Ovary (tissue), 3 donors: ENCODE results near the gene CAMTA1.

Experiments
- CTCF ChIP-seq, 3 donors: fragments of 450-650 bp in 2 of 3; fragments of 200-600 bp in 1 of 3; IDR thresholded peaks; one replicate each; pipeline versions ENCODE4 v1.5.1 to v1.8.0; 2016 to 2022; ENCODE audit warnings: antibody characterized with exemption in 3 of 3, mild to moderate bottlenecking in 1 of 3
- EP300 ChIP-seq: sonication (generic); formaldehyde crosslinking; IDR thresholded peaks from one replicate; pipeline ENCODE4 v1.6.1; 2017; ENCODE audit warnings: antibody characterized with exemption
- POLR2A ChIP-seq: fragments of 450-650 bp; IDR thresholded peaks from one replicate; pipeline ENCODE4 v1.6.1; 2017; ENCODE audit warnings: antibody characterized with exemption, mild to moderate bottlenecking, moderate library complexity
- donor health status: DM: no; HTN: no; CAD: no.

DNA sequence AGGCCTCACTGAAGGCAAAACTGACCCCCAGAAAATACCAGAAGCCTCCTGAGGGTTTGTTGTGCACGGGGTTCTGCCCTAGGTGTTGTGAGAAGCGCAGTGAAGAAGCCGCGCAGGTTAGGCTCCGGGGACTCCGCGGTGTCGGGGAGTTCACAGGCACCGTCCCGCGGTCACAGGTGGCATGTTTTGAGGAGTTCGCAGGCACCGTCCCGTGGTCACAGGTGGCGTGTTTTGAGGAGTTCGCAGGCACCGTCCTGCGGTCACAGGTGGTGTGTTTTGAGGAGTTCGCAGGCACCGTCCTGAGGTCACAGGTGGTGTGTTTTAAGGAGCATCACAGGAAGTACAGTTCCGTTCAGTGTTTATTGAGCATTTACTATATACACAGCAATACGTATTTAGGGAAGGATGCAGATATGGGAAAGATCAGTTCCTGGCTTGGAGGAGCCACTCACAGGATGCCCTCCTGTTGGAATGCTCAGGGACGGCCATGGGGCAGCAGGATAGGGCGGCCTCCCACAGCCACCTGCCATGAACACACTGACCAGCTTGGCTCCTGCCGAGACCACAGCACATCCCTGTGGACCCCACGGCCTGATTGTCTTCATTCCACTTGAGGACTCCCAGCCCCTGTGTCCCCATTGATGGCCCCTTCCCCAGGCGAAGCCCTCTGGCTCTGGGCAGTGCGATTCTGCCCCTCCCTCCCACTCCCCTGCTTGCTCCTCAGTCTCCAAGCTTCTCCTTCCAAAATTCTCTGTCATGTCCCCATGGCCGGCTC, 899.8 kb downstream of the CAMTA1 start:
- TF ChIP-seq CTCF (IDR thresholded peaks at IDR 0.05) (no peak), EP300 (no peak), POLR2A (no peak)
